Panc1 (cell line): ENCODE data around the gene MRPL20.

Source experiments
- POLR2AphosphoS5 ChIP-seq: IDR thresholded peaks from 2 replicates; pipeline ENCODE4 v1.6.1; 2012; ENCODE audit warnings: mild to moderate bottlenecking, low read depth, low read length, moderate library complexity
- TCF7L2 ChIP-seq: IDR thresholded peaks from 2 replicates; pipeline ENCODE4 v1.6.1; 2011; ENCODE audit warnings: mild to moderate bottlenecking, low read depth, low read length, inconsistent platforms
- TF ChIP-seq, protein P1 (sequence below): fragments of 450-650 bp; IDR thresholded peaks from 2 replicates; pipeline ENCODE4 v1.5.1; 2017; ENCODE audit warnings: mild to moderate bottlenecking
- TF ChIP-seq, protein P2 (sequence below), 2 experiments: IDR thresholded peaks; 2 replicates each; pipeline ENCODE4 v1.6.1; 2011 to 2012; ENCODE audit warnings: low read depth in 2 of 2, control low read depth in 1 of 2, low read length in 1 of 2, mild to moderate bottlenecking in 1 of 2, moderate library complexity in 1 of 2; ENCODE audit not compliant: insufficient read depth in 1 of 2

DNA sequence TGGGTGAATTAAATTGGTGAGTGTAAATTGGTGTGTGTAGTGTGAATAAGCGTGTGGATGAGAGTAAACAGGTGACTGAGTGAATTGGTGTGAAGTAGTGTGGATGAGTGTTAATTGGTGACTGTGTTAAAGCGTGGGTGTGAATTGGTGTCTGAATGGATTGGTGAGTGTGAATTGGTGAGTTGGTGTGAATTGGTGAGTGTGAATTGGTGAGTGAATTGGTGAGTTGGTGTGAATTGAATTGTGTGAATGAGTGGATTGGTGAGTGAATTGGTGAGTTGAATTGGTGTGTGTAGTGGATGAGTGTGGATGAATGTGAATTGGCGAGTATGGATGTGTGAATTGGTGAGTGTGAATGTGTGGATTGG lies 40.4 kb downstream of the MRPL20 start:
- TF ChIP-seq, protein P1, sequence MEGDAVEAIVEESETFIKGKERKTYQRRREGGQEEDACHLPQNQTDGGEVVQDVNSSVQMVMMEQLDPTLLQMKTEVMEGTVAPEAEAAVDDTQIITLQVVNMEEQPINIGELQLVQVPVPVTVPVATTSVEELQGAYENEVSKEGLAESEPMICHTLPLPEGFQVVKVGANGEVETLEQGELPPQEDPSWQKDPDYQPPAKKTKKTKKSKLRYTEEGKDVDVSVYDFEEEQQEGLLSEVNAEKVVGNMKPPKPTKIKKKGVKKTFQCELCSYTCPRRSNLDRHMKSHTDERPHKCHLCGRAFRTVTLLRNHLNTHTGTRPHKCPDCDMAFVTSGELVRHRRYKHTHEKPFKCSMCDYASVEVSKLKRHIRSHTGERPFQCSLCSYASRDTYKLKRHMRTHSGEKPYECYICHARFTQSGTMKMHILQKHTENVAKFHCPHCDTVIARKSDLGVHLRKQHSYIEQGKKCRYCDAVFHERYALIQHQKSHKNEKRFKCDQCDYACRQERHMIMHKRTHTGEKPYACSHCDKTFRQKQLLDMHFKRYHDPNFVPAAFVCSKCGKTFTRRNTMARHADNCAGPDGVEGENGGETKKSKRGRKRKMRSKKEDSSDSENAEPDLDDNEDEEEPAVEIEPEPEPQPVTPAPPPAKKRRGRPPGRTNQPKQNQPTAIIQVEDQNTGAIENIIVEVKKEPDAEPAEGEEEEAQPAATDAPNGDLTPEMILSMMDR: no peak
- TF ChIP-seq POLR2AphosphoS5 (no peak), TCF7L2 (no peak)
- TF ChIP-seq, protein P2, sequence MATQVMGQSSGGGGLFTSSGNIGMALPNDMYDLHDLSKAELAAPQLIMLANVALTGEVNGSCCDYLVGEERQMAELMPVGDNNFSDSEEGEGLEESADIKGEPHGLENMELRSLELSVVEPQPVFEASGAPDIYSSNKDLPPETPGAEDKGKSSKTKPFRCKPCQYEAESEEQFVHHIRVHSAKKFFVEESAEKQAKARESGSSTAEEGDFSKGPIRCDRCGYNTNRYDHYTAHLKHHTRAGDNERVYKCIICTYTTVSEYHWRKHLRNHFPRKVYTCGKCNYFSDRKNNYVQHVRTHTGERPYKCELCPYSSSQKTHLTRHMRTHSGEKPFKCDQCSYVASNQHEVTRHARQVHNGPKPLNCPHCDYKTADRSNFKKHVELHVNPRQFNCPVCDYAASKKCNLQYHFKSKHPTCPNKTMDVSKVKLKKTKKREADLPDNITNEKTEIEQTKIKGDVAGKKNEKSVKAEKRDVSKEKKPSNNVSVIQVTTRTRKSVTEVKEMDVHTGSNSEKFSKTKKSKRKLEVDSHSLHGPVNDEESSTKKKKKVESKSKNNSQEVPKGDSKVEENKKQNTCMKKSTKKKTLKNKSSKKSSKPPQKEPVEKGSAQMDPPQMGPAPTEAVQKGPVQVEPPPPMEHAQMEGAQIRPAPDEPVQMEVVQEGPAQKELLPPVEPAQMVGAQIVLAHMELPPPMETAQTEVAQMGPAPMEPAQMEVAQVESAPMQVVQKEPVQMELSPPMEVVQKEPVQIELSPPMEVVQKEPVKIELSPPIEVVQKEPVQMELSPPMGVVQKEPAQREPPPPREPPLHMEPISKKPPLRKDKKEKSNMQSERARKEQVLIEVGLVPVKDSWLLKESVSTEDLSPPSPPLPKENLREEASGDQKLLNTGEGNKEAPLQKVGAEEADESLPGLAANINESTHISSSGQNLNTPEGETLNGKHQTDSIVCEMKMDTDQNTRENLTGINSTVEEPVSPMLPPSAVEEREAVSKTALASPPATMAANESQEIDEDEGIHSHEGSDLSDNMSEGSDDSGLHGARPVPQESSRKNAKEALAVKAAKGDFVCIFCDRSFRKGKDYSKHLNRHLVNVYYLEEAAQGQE (IDR thresholded peaks at IDR 0.05; ENCODE audit: insufficient read depth in 1 of 2, low read depth in 2 of 2, low read length in 1 of 2): no peak
